BE2C (cell line): ENCODE data around the gene CCDC175.

Experiments used
- DNase-seq: peaks from one replicate; pipeline ENCODE4 v3.0.0-alpha.2; 2020
- H3K27me3 ChIP-seq: fragments of 250-450 bp; sonication (Bioruptor Pico); 2 replicates; pipeline ENCODE4 v1.5.1; 2020; ENCODE audit warnings: mild to moderate bottlenecking
- H3K36me3 ChIP-seq: fragments of 250-450 bp; sonication (Bioruptor Pico); 2 replicates; pipeline ENCODE4 v1.5.1; 2020; ENCODE audit warnings: mild to moderate bottlenecking
- H3K4me1 ChIP-seq: fragments of 250-450 bp; sonication (Bioruptor Pico); 2 replicates; pipeline ENCODE4 v1.5.1; 2020
- H3K4me3 ChIP-seq: 2 replicates; pipeline ENCODE4 v1.5.1; 2011; ENCODE audit warnings: low read depth, low read length
- H3K9me3 ChIP-seq: fragments of 250-450 bp; sonication (Bioruptor Pico); 2 replicates; pipeline ENCODE4 v1.5.1; 2020
- CTCF ChIP-seq: IDR thresholded peaks from 2 replicates; pipeline ENCODE4 v1.5.1; 2012; ENCODE audit warnings: mild to moderate bottlenecking, low read depth, low read length

CCDC175 gene

GRCh38 chr14:59520224-59520623, 56.4 kb downstream of the CCDC175 start:
- no peaks in the 10 kb centered on the region for H3K9me3 ChIP-seq
- no peaks in the 10 kb centered on the region for H3K4me1 ChIP-seq
- DNase-seq = no peak
- no peak overlapping the region for H3K4me3 ChIP-seq
- H3K27me3 ChIP-seq = no peaks in the 10 kb centered on the region
- H3K36me3 ChIP-seq = no peaks in the 10 kb centered on the region
- TF ChIP-seq CTCF = no peak

GRCh38 chr14:59511916-59512575, 64.6 kb downstream of the CCDC175 start:
- Histone ChIP-seq H3K4me1 (no peaks in the 10 kb centered on the region), H3K4me3 (no peak overlapping the region), H3K27me3 (peaks cover 4% of the 10 kb centered on the region; the same call in 1 of the 2 replicates), H3K9me3 (no peaks in the 10 kb centered on the region), H3K36me3 (no peaks in the 10 kb centered on the region)
- peak; percentile 77 for TF ChIP-seq CTCF
- DNase-seq = peak; percentile 41

- no peaks in the 10 kb centered on the region for H3K9me3 ChIP-seq
- DNase-seq = no peak
- peaks cover 4% of the 10 kb centered on the region; the same call in 1 of the 2 replicates for H3K27me3 ChIP-seq
- H3K36me3 ChIP-seq = no peaks in the 10 kb centered on the region
- no peak overlapping the region for H3K4me3 ChIP-seq
- H3K4me1 ChIP-seq = no peaks in the 10 kb centered on the region
- no peak for TF ChIP-seq CTCF
These were observed 65.6 kb downstream of the CCDC175 start for GRCh38 chr14:59510966-59511365.

- Histone ChIP-seq H3K36me3 (no peaks in the 10 kb centered on the region), H3K4me1 (no peaks in the 10 kb centered on the region), H3K4me3 (no peak overlapping the region), H3K27me3 (peaks cover 4% of the 10 kb centered on the region; the same call in 1 of the 2 replicates), H3K9me3 (no peaks in the 10 kb centered on the region)
- DNase-seq = no peak
- no peak for TF ChIP-seq CTCF
These were observed 66.6 kb downstream of the CCDC175 start for GRCh38 chr14:59510001-59510400.

GRCh38 chr14:59509101-59509500, 67.5 kb downstream of the CCDC175 start:
- H3K4me3 ChIP-seq = no peak overlapping the region
- H3K4me1 ChIP-seq = no peaks in the 10 kb centered on the region
- DNase-seq = no peak
- no peaks in the 10 kb centered on the region for H3K9me3 ChIP-seq
- H3K27me3 ChIP-seq = peaks cover 4% of the 10 kb centered on the region; the same call in 1 of the 2 replicates
- peaks cover 2% of the 10 kb centered on the region for H3K36me3 ChIP-seq
- no peak for TF ChIP-seq CTCF

GRCh38 chr14:59507752-59508103, 68.9 kb downstream of the CCDC175 start:
- Histone ChIP-seq H3K27me3 (peaks cover 4% of the 10 kb centered on the region; the same call in 1 of the 2 replicates), H3K36me3 (peaks cover 4% of the 10 kb centered on the region), H3K4me3 (no peak overlapping the region), H3K4me1 (no peaks in the 10 kb centered on the region), H3K9me3 (no peaks in the 10 kb centered on the region)
- TF ChIP-seq CTCF = no peak
- DNase-seq = no peak
